NCI-H510A (cell line): ENCODE results near the gene STK32C.

Experiments
- DNase-seq: peaks from one replicate; lab custom pipeline; 2025; lab: John Stamatoyannopoulos, UW

STK32C gene

DNA sequence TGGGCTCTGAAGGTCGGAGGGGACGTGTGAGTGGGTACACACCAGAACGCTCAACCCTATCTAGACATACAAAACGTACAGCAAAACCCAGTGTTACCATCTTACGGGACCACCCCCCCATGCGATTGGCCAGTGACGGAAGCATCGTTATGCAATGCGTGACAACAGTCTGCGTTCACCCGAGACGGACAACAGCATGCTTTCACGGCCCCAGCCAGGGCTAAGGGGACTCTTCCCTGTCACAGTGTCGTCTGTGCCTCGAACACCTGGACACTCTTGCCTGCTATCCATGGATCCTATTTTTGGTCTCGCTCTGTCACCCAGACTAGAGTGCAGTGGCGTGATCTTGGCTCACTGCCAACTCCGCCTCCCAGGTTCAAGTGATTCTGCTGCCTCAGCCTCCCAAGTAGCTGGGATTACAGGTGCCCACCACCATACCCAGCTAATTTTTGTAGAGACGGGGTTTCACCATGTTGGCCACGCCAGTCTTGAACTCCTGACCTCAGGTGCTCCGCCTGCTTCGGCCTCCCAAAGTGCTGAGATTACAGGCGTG, 97.7 kb downstream of the STK32C start:
- DNase-seq = no peak

DNA sequence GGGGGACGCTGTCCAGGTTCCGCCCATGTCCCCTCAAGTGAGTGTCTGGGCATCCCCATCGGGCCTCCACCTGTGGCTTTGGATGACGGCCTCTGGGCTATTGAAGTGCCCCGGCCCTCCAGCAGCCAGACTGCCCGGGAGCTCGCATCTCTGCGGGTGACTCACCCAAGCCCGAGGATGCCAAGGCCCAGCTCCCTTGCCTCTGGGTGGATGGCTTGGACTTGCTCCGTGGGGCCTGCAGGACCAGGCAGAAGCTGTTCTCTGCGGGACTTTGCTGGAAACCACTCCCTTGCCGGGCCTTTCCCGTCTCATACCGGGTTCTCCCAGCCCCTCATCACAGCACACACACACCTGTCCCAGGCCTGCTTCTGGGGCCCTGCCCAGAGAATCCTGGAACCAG, 98.6 kb downstream of the STK32C start:
- DNase-seq = no peak

GRCh38 chr10:132208462-132209050, 99.2 kb downstream of the STK32C start:
- DNase-seq = no peak

- no peak for DNase-seq
Measured at GRCh38 chr10:132207536-132208461, 100.0 kb downstream of the STK32C start.

GRCh38 chr10:132206806-132207535, 100.8 kb downstream of the STK32C start:
- no peak for DNase-seq

DNA sequence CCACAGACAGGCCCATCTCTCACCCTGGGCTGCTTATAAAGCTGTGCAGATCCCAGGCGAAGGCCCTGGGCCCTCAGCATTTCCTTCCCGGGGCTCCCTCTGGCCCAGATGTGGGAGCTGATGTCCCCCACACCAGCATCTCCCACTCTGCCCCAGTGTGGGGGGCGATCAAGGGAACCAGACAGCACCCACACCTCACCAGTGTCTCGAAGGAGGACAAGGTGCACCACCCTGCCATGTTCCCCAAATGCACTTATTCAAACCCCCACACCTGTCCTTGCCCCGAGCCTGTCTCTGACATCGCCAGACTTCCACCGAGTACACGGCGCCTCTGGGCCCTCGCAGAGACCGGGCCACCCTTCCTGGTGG, 101.4 kb downstream of the STK32C start:
- DNase-seq = no peak

- no peak for DNase-seq
Measured at GRCh38 chr10:132205650-132206376, 101.9 kb downstream of the STK32C start.

- no peak for DNase-seq
Measured at GRCh38 chr10:132204781-132205473, 102.8 kb downstream of the STK32C start.

DNA sequence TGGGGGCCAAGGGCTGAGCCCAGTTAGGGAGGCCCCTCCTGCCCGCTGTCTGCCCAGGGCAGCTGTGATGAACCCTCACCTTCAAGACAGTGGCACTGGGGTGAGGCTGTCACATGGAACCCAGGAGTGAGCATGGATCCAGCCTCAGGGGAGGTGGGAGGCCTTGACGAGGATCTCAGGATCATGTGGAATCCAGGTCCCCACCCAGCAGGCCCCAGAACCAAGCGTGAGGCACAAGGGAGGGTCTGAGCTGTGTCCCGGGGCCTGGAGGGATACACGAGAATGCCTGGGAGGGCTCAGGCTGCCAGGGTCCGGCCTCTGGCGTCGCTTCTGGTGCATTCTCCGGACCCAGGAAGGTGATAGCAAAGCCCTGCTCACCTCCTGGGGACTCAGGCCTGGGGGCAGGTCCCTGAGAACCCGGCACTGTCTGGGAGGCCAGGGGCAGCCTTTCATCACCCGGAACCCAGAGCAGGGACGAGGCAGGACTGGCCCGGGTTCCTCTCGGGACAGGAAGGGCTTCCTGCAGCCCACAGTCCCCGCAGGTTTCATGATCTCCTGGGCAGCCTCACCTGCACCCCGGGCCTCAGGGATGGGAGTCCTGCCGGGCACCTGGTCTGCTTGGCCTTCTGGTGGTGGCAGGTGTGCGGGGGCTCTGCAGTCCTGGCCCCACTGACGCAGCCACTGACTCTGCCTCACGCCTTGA, 103.5 kb downstream of the STK32C start:
- DNase-seq = no peak

DNA sequence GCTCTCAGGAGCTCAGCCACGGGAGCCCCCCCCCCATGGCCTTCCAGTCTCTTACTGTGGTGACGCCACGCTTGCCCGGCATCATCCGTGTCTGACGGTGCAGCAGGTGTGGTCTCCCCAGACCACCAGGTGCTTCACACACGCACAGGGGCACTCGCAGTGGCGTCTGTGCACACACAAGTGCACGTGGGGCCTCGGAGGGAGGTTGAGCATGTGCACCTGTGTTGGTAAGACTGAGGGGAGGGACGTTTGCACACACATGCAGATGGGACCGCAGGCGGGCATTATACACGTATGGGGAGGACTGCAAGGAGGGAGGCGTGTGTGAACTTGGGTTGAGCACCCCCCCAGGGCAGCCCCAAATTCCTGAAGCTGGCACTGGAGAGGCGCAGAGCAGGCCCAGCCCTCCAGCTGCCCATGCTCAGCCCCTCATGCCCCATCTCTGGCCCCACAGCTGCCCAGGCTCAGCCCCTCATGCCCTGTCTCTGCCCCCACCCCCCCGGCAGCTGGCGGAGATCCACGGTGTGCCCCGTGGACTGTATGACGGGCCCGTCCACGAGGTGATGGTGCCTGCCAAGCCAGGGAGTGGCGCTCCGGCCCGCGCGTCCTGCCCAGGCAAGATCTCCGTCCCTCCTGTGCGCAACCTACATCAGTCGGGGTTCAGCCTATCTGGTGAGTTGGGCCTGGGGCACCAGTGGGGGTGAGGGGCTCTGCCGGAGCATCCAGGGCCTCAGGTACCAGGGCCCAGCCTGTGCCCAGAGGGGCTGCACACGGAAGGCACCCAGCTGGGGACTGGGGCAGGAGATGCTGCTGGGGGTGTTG, 104.3 kb downstream of the STK32C start:
- DNase-seq = no peak

DNA sequence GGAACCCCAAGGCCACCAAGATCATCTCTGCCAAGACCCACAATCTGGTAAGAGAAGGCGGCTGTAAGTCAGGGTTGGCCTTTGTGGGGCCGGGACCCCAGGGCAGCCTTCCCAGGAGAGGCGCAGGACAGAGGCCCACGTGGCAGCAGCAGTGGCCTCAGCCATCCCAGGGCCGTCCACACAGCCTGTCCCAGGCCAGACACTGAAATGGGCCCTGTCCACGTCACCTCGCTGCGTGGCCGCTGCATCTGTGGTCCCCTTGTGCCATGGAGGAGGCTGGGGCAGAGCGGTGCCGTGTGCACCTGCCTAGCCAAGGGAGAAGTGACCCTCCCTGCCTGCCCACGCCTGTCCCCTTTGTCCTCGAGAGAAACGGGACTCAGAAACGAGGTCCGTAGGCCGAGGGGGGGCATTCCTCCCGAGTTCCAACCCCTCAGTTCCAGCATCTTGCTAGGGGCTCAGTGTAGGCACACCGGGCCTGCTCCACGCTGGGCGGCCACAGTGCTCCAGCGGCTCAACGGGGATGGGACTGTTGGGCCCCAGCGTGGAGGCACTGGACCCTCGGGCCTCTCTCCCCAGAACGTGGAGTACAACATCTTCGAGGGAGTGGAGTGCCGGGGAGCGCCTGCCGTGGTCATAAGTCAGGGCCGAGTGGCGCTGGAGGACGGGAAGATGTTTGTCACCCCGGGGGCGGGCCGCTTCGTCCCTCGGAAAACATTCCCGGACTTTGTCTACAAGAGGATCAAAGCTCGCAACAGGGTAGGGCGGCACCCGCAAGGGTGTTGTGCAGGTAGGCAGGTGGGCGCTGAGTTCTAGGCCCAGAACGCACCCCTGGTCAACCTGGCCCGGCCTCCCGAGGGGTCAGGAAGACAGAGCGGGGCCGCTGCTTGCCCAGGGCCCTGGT, 105.4 kb downstream of the STK32C start:
- DNase-seq = no peak

DNA sequence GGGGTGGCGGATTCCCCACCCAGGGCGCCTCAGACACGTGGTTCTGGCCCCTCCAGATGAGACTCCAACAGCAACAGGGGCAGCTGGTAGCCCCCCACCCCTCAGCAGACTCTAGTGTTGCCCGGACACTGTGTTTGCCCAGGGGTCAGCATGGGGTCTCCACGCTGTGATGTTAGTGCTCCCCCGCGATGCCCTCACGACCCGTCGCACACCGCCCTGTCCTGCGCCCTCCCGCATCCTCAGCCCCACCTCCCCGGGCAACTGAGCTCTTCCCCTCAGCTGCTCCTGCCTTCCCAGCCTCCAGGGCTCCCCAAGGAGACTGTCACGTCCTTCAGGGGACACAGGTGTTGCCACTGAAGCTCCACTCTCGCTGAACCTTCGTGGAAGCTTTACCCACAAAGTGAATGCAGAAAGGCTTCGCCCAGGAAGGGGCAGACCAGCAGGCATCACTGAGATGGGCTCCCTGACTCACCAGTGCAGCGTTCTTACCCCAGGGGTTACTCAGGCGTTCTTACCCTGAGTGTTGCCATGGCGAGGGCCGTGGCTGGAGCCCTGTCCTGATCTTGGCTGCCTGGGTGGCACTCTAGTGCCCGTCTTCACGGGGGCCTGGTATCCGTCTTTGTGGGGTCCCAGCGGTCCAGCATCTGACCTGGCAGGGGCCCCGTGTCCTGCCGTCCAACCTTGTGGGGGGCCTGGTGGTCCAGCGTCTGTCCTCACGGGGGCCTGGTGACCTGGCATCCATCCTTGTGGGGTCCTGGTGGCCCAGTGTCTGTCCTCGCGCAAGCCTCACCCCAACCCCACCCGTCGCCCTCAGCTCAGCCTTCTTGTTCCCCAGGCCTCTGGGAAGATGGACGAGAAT, 106.4 kb downstream of the STK32C start:
- no peak for DNase-seq

- no peak for DNase-seq
Measured at GRCh38 chr10:132200344-132201110, 107.2 kb downstream of the STK32C start.

DNA sequence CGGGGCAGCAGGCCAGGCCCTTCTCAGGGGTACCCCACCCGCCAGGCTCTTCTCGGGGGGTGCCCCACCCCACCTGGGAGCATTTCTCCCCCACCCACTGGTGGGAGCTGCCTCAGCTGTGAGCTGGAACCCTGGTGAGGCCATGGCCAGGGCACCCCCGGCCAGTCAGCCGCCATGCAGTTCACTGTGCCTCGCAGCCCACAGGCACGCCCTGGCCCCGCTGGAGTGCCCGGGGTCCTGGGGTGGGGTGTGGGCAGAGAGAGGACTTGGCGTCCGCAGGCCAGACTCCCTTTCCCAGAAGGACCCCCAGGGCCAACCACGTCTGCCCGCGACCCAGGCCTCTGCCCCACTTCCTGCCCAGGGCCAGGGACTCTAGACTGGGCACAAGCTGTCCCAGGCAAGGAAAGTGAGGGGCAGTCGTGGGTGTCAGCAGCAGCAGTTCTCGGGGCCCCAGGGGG, 107.9 kb downstream of the STK32C start:
- no peak for DNase-seq

DNA sequence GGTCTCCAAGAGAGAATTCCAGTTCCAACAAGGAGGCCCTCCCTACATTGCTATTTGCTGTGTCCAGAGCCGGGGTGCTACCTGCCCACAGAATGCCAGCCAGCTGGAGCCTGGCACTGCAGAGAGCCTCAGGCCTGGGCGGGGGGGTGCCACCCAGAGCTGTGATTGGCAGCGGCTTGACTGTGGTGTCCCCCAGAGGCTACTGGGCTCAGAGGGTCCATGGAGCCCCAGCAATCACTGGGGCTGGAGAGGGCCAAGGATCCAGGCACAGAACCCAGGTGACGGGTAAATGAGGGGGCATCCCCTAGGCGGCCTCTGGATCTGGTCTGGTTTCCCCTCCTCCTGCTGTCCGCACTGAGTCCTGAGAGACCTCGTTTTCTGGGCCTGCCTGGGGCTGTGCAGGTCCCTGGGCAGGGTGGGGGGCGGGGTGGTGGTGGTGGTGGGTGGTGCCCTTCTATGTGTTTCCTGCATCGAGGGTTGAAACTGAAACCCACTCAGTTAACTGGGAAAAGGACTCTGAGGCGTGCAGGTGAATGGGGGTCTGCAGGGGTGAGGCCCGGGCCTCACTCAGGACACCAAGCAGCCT, 108.4 kb downstream of the STK32C start:
- no peak for DNase-seq

GRCh38 chr10:132198381-132199181, 109.2 kb downstream of the STK32C start:
- DNase-seq = no peak
